A673 (cell line): ENCODE results near the gene TRAM2.

ENCODE experiments used
- EZH2 ChIP-seq: fragments of 200-600 bp; sonication (generic); IDR thresholded peaks from 2 replicates; pipeline ENCODE4 v1.6.1; 2017; ENCODE audit warnings: borderline replicate concordance, low read depth, mild to moderate bottlenecking, mixed read lengths, antibody characterized with exemption, low read length; ENCODE audit not compliant: poor library complexity, severe bottlenecking
- TF ChIP-seq, protein P1 (sequence below): fragments of 300-800, 200-600 bp; sonication (generic); conservative IDR thresholded peaks from 2 replicates; pipeline ENCODE4 v1.5.1; 2017; ENCODE audit warnings: low read depth, mild to moderate bottlenecking, antibody characterized with exemption, low read length, moderate library complexity, mixed read lengths

DNA sequence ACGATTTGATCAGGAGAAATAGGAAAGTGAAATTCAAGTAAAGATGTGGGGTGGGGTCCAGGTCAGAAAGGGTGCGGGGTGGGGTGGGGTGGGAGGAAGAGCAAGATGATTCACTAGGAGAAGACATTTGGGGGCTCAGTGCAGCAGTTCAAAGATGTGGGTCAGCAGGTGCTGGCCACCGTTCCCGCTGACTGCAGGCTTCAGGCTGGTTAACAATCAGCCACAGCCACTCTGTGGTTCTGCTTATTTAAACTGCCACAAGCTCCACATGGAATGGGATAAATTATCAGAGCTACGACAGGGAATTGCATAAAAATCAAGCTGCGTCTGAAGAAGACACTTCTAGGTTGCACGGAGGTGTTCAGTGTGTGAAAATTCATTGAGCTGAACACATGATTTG lies 49.4 kb downstream of the TRAM2 start:
- TF ChIP-seq, protein P1, sequence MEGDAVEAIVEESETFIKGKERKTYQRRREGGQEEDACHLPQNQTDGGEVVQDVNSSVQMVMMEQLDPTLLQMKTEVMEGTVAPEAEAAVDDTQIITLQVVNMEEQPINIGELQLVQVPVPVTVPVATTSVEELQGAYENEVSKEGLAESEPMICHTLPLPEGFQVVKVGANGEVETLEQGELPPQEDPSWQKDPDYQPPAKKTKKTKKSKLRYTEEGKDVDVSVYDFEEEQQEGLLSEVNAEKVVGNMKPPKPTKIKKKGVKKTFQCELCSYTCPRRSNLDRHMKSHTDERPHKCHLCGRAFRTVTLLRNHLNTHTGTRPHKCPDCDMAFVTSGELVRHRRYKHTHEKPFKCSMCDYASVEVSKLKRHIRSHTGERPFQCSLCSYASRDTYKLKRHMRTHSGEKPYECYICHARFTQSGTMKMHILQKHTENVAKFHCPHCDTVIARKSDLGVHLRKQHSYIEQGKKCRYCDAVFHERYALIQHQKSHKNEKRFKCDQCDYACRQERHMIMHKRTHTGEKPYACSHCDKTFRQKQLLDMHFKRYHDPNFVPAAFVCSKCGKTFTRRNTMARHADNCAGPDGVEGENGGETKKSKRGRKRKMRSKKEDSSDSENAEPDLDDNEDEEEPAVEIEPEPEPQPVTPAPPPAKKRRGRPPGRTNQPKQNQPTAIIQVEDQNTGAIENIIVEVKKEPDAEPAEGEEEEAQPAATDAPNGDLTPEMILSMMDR: no peak
- no peak for TF ChIP-seq EZH2
